ENCODE data around the gene ANKRD16. TPM values are rescaled to one million over a fixed set of nuclear protein-coding genes. Genes with fewer than 3 reads are reported as not detected.
"Not testable (repeated sequence)": the region's sequence is repeated elsewhere in the genome, so short reads cannot be mapped to it uniquely, and the experiment has no call there.

Gene ANKRD16
- total RNA-seq, 1 donor from 2014 or later: 9.2 TPM

DNA sequence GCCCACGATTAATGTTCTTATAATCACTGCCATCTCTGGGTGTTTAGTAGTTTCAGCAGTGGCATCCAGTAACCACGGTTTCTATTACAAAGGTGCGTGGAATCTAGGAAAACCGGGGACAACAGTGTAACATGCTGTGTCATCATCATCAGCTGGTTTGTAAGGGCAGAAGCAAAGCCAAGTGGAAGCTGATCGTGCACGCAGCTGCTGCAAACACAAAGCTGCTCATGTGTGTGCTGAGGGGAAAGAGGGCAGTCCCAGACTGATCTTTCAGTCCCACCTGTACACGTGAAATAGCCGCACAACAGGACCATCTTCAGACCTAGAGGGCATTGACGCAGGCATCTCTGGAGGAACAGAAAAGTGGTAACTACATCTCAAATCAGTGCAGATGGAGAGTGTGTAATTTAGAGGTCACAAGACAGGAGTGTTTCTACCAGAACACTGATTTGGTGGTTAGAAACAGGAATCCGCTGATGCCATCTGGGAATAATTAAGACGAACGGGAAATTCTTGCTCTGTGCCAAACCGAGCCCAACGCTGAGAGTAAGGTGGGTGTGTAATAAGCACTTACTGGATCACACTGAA, 13.4 kb downstream of the ANKRD16 start:
- H3K4me1 Mint-ChIP-seq: peaks cover 27% of the 10 kb centered on the region
- no peak overlapping the region for H3K4me3 Mint-ChIP-seq
- no peak for ATAC-seq (ENCODE audit: low read depth)
- no peaks in the 10 kb centered on the region for H3K9me3 Mint-ChIP-seq
- TF ChIP-seq, protein P1, sequence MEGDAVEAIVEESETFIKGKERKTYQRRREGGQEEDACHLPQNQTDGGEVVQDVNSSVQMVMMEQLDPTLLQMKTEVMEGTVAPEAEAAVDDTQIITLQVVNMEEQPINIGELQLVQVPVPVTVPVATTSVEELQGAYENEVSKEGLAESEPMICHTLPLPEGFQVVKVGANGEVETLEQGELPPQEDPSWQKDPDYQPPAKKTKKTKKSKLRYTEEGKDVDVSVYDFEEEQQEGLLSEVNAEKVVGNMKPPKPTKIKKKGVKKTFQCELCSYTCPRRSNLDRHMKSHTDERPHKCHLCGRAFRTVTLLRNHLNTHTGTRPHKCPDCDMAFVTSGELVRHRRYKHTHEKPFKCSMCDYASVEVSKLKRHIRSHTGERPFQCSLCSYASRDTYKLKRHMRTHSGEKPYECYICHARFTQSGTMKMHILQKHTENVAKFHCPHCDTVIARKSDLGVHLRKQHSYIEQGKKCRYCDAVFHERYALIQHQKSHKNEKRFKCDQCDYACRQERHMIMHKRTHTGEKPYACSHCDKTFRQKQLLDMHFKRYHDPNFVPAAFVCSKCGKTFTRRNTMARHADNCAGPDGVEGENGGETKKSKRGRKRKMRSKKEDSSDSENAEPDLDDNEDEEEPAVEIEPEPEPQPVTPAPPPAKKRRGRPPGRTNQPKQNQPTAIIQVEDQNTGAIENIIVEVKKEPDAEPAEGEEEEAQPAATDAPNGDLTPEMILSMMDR (IDR thresholded peaks at IDR 0.05): no peak
- no peaks in the 10 kb centered on the region for H3K27me3 Mint-ChIP-seq
- no peak overlapping the region for H3K27ac Mint-ChIP-seq
- H3K36me3 Mint-ChIP-seq (ENCODE audit: low read depth): peaks cover 36% of the 10 kb centered on the region
- ChIA-PET POLR2A (interaction anchor here (0.9 kb wide), 1 partner anchor 35 kb away, joined by 3 read pairs; no protein-coding TSS in a partner anchor), CTCF (interaction anchor here (0.6 to 1.6 kb wide), 2 partner anchors 58 to 525 kb away, joined by 3 to 4 read pairs; no protein-coding TSS in a partner anchor)
- DNase-seq: no peak
- intact Hi-C loops (cut with micrococcal nuclease): loop anchor here (10.0 kb wide), 1 partner anchor 431 kb away; no protein-coding TSS in a partner anchor

DNA sequence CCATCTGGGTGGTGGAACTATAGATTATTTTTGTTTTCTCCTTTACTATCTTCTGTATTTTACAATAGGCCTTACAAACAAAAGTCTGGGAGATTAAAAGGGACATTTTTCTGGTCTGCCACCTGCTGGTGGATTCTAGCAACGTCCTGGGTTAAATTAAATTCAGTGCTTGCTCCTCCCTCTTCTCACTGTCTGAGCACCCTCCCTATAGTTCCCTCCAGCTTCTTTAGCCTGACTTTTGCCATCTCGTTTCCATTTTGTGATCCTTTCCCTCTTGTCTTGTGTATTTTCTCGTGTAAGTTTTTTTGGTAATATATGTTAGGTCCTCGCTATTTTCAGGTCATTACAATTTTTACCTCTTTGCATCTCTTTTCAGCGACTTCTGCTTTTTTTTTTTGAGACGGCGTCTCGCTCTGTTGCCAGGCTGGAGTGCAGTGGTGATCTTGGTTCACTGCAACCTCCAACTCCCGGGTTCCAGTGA, 16.1 kb downstream of the ANKRD16 start:
- H3K4me1 Mint-ChIP-seq: peaks cover 28% of the 10 kb centered on the region
- no peaks in the 10 kb centered on the region for H3K27me3 Mint-ChIP-seq
- H3K9me3 Mint-ChIP-seq: peaks cover 1% of the 10 kb centered on the region
- intact Hi-C loops (cut with micrococcal nuclease): loop anchor here (1.0 to 10.0 kb wide), 8 partner anchors 11 to 429 kb away; partner anchors contain the start of gene GDI2
- ChIA-PET CTCF (interaction anchor here (1.0 to 2.8 kb wide), 11 partner anchors 11 to 63 kb away, joined by 3 to 11 read pairs (median 4); partner anchors contain the start of genes ANKRD16 and FBH1), POLR2A (interaction anchor here (0.7 to 3.3 kb wide), 14 partner anchors 10 to 200 kb away, joined by 3 to 42 read pairs (median 6); partner anchors contain the start of genes ANKRD16, FBH1 and GDI2)
- peaks cover 24% of the 10 kb centered on the region for H3K36me3 Mint-ChIP-seq (ENCODE audit: low read depth)
- DNase-seq: peak; percentile 46
- peak; percentile 95 for ATAC-seq (ENCODE audit: low read depth)
- TF ChIP-seq, protein P1 (IDR thresholded peaks at IDR 0.05): no peak
- peak overlapping the region; percentile 92 for H3K27ac Mint-ChIP-seq
- H3K4me3 Mint-ChIP-seq: peak overlapping the region; percentile 82

DNA sequence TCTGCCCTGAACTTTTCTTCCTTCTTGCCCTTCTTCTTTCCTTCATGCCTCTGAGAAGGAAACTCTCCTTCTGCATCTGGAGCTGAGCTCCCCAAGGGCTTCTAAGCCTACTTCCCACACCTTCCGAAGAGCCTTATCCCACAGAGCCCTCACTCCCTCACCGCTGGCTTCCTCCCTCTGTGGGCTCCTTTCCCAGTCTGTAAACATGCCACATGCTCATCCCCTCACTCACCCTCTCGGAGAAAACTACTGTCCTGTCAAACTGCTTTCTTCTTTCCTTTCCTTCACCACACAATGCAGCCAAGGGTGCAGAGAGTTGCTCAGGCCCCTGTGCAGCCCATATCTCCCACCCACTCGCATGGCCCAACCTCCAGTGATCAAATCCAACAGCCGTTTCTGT, 18.1 kb downstream of the ANKRD16 start:
- H3K27ac Mint-ChIP-seq: peak overlapping the region; percentile 21
- ChIA-PET POLR2A (interaction anchor here (0.6 kb wide), 1 partner anchor 529 kb away, joined by 3 read pairs; no protein-coding TSS in a partner anchor), CTCF (no interaction called here)
- TF ChIP-seq, protein P1 (IDR thresholded peaks at IDR 0.05): no peak
- ATAC-seq (ENCODE audit: low read depth): no peak
- DNase-seq: no peak
- H3K4me3 Mint-ChIP-seq: no peak overlapping the region
- H3K27me3 Mint-ChIP-seq: no peaks in the 10 kb centered on the region
- intact Hi-C loops (cut with micrococcal nuclease): loop anchor here (5.0 to 10.0 kb wide), 2 partner anchors 239 to 427 kb away; no protein-coding TSS in a partner anchor
- peaks cover 2% of the 10 kb centered on the region for H3K9me3 Mint-ChIP-seq
- peaks cover 40% of the 10 kb centered on the region for H3K4me1 Mint-ChIP-seq
- H3K36me3 Mint-ChIP-seq (ENCODE audit: low read depth): peaks cover 12% of the 10 kb centered on the region

DNA sequence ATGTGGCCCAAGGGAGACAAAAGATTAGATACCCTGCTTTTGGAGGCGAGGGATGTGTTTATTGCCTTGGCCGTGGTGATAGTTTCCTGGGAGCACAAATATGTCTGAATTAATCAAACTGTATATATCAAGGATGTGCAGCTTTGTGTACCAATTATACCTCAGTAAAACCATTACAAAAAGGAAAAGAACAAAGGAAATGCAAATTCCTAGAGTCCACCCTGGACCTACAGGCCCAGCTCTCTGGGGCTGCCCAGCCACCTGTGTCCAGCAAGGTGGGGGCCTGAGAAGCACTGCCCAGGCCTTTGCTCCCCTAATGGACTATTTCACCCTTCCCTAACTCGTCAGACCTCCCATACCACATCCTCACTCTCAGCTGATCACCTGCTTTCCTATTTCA, 20.5 kb downstream of the ANKRD16 start:
- intact Hi-C loops (cut with micrococcal nuclease): no loop called here
- DNase-seq (no peak), ATAC-seq (ENCODE audit: low read depth) (no peak)
- ChIA-PET POLR2A (interaction anchor here (1.9 to 3.9 kb wide), 3 partner anchors 17 to 55 kb away, joined by 7 to 21 read pairs (median 11); partner anchors contain the start of gene GDI2), CTCF (interaction anchor here (1.0 kb wide), 1 partner anchor 56 kb away, joined by 3 read pairs; the partner anchor contains the start of gene GDI2)
- Mint-ChIP-seq H3K9me3 (peaks cover 2% of the 10 kb centered on the region), H3K4me3 (no peak overlapping the region), H3K36me3 (ENCODE audit: low read depth) (no peaks in the 10 kb centered on the region), H3K4me1 (peaks cover 45% of the 10 kb centered on the region), H3K27me3 (no peaks in the 10 kb centered on the region), H3K27ac (no peak overlapping the region)
- TF ChIP-seq, protein P1 (IDR thresholded peaks at IDR 0.05): no peak

DNA sequence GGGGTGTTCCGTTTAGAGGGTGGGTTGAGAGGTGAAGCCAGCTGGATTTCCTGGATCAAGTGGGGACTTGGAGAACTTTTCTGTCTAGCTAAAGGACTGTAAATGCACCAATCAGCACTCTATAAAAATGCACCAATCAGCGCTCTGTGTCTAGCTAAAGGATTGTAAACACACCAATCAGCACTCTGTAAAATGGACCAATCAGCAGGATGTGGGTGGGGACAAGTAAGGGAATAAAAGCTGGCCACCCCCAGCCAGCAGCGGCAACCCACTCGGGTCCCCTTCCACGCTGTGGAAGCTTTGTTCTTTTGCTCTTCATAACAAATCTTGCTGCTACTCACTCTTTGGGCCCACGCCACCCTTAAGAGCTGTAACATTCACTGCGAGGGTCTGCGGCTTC, 21.3 kb downstream of the ANKRD16 start:
- H3K4me3 Mint-ChIP-seq; H3K36me3 Mint-ChIP-seq (ENCODE audit: low read depth); CTCF ChIA-PET: not testable (repeated sequence)

DNA sequence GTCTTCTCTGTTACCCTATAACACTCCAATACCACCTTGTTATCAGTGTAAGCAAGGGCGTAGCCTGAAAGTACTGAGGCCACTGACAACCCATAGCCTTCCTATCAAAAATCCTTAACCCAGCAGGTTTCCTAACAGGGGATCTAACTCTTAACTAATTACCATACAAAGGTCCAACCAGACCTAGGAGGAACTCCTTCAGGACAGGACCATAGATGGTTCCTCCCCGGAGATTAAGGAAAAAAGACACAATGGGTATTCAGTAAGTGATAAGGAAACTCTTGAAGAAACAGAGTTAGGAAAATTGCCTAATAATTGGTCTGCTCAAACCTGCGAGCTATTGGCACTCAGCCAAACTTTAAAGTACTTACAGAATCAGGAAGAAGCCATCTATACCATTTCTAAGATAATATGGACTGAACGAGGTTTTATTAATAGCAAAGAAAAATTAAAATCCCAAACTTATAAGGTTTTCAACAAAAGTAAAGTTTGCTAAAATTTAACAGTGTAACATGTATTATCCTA, 22.5 kb downstream of the ANKRD16 start:
- H3K9me3 Mint-ChIP-seq; H3K36me3 Mint-ChIP-seq (ENCODE audit: low read depth); ATAC-seq (ENCODE audit: low read depth); DNase-seq; H3K4me3 Mint-ChIP-seq; H3K27me3 Mint-ChIP-seq; intact Hi-C loops (cut with micrococcal nuclease); CTCF ChIA-PET: not testable (repeated sequence)
- Mint-ChIP-seq H3K4me1 (peaks cover 44% of the 10 kb centered on the region), H3K27ac (peak overlapping the region; percentile 65)
- POLR2A ChIA-PET: interaction anchor here (0.6 to 3.9 kb wide), 3 partner anchors 23 to 285 kb away, joined by 3 to 21 read pairs (median 5); partner anchors contain the start of genes ANKRD16 and GDI2

More for the DNA sequence above, 21.3 kb downstream of the ANKRD16 start:
- peaks cover 38% of the 10 kb centered on the region for H3K4me1 Mint-ChIP-seq
- POLR2A ChIA-PET: interaction anchor here (0.8 to 3.9 kb wide), 5 partner anchors 16 to 182 kb away, joined by 3 to 21 read pairs (median 7); partner anchors contain the start of gene GDI2
- H3K27ac Mint-ChIP-seq; H3K27me3 Mint-ChIP-seq; H3K9me3 Mint-ChIP-seq; ATAC-seq (ENCODE audit: low read depth); intact Hi-C loops (cut with micrococcal nuclease); DNase-seq: not testable (repeated sequence)

DNA sequence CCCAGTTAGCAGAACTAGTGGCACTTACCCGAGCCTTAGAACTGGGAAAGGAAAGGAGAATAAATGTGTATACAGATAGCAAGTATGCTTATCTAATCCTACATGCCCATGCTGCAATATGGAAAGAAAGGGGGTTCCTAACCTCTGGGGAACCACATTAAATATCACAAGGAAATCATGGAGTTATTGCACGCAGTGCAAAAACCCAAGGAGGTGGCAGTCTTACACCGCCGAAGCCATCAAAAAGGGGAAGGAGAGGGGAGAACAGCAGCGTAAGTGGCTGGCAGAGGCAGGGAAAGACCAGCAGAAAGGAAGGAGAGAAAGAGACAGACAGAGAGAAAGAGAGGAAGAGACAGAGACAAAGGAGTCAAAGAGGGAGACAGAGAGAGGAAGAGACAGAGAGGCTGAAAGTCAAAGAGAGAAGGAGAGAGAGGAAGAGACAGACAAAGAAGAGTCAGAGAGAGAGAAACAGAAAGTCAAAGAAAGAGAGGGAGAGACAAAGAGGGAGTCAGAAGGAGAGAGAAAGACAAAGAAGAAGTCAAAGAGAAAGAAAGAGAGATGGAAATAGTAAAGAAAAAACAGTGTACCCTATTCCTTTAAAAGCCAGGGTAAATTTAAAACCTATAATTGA, 23.1 kb downstream of the ANKRD16 start:
- H3K4me1 Mint-ChIP-seq: peaks cover 44% of the 10 kb centered on the region
- peak overlapping the region; percentile 65 for H3K27ac Mint-ChIP-seq
- CTCF ChIA-PET; H3K9me3 Mint-ChIP-seq; intact Hi-C loops (cut with micrococcal nuclease); ATAC-seq (ENCODE audit: low read depth); H3K36me3 Mint-ChIP-seq (ENCODE audit: low read depth); H3K27me3 Mint-ChIP-seq; DNase-seq: not testable (repeated sequence)
- H3K4me3 Mint-ChIP-seq: peak overlapping the region; percentile 67
- POLR2A ChIA-PET: interaction anchor here (0.6 to 3.9 kb wide), 3 partner anchors 23 to 284 kb away, joined by 3 to 21 read pairs (median 5); partner anchors contain the start of genes ANKRD16 and GDI2

Measured in activated B cell treated with CpG ODN at 0.5 μM for 24 hours (primary cell).